ENCODE measurements around the gene RADIL. TPM values are rescaled to one million over a fixed set of nuclear protein-coding genes. Genes with fewer than 3 reads are reported as not detected.

Gene RADIL
- total and polyA plus RNA-seq, 2 of the 13 experiments (the other 11 are each of a cell fraction or from before 2014, with no cell fraction given): 0.05 to 0.09 TPM

DNA sequence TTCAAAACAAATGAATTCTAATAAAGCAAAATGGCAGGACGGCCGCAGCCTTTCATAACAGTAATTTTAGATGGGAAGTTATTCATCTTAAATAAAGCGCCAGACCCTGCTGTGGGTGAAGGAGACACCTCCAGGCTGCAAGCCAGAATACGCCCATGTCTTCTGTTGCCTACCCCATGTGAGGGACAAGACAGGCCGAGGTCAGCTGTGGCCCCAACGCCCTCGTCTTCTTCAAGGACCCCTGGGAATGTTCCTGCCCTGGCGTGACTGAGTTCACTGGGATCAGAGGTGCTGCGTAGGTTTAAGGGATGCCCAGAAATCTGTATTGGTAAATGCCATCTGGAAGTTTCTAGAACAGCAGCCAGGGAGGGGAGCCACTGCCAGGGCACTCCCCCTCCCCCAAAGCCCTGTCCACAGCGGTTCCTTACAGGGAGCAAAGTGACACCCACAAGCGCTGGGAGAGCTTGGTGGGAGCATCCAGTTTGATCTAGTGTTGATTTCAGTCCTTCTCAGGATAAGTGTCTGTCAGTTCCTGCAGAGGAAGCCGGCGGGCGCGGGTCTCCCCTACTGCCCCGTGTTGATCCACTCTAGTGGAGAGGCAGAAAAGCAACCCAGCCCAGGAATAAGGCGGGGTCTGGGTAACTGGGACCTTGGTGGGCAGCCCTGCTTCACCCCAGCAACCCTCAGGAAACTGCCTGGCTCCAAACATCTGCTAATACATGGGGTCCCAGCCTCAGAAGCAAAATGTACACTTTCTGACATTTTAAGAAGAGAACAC, 42.3 kb downstream of the RADIL start:
- Histone ChIP-seq H2AFZ (ENCODE audit: low read length) (no peak overlapping the region), H3K4me1 (ENCODE audit: insufficient read depth, low read length) (peaks cover 28% of the 10 kb centered on the region), H3K27ac (ENCODE audit: extremely low read length, insufficient read depth, low read length) (no peak overlapping the region), H3K36me3 (replicated peaks in 1 of 2; ENCODE audit: control insufficient read depth in 1 of 2, insufficient read depth in 2 of 2, low read length in 2 of 2) (no peaks in the 10 kb centered on the region), H4K20me1 (ENCODE audit: insufficient read depth, low read length) (no peaks in the 10 kb centered on the region), H3K4me2 (ENCODE audit: low read depth, low read length) (no peak overlapping the region), H3K79me2 (ENCODE audit: insufficient read depth, low read length) (no peaks in the 10 kb centered on the region), H3K4me3 (replicated peaks in 1 of 3; ENCODE audit: insufficient read depth in 1 of 3, low read depth in 2 of 3, low read length in 3 of 3) (no peak overlapping the region), H3K9ac (ENCODE audit: insufficient read depth, low read depth, low read length) (no peak overlapping the region), H3K9me3 (ENCODE audit: low read length) (no peaks in the 10 kb centered on the region), H3K27me3 (ENCODE audit: control insufficient read depth in 1 of 2, insufficient read depth in 2 of 2, low read length in 2 of 2) (peaks cover 3 to 29% of the 10 kb centered on the region in 2 experiments; a peak in 4 of 5 replicates)
- no TSS peak for BruUV-seq (replicated peaks)
- 77% methylated on average over 9 of the region's 17 CpGs for WGBS (ENCODE audit: low lambda C conversion rate)
- TF ChIP-seq, protein P1, sequence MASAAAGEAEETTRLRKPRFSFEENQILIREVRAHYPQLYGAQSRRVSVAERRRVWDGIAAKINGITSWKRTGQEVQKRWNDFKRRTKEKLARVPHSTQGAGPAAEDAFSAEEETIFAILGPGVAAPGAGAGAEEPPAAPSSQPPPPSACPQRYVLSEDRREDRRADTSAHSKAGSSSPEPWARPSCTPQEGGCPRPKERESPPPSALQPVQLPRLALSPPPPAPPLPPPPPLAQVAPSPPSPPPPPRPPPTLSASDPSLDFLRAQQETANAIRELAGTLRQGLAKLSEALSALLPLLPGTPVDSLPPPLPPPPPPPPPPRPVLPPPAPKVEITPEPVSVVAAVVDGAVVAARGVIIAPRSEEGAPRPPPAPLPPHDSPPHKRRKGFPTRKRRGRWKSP (CRISPR knock-in tag; IDR thresholded peaks at IDR 0.05): no peak
- TF ChIP-seq ZNF562 (CRISPR knock-in tag; IDR thresholded peaks at IDR 0.05; ENCODE audit: borderline replicate concordance) (no peak), MATR3 (CRISPR knock-in tag; IDR thresholded peaks at IDR 0.05) (no peak), SOX5 (CRISPR knock-in tag; IDR thresholded peaks at IDR 0.05; ENCODE audit: borderline replicate concordance) (no peak), SUZ12 (IDR thresholded peaks at IDR 0.05; ENCODE audit: low read depth, low read length) (no peak)
- TF ChIP-seq, protein P2, sequence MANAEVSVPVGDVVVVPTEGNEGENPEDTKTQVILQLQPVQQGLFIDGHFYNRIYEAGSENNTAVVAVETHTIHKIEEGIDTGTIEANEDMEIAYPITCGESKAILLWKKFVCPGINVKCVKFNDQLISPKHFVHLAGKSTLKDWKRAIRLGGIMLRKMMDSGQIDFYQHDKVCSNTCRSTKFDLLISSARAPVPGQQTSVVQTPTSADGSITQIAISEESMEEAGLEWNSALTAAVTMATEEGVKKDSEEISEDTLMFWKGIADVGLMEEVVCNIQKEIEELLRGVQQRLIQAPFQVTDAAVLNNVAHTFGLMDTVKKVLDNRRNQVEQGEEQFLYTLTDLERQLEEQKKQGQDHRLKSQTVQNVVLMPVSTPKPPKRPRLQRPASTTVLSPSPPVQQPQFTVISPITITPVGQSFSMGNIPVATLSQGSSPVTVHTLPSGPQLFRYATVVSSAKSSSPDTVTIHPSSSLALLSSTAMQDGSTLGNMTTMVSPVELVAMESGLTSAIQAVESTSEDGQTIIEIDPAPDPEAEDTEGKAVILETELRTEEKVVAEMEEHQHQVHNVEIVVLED (CRISPR knock-in tag; IDR thresholded peaks at IDR 0.05; ENCODE audit: borderline replicate concordance): no peak
- intact Hi-C loops (cut with micrococcal nuclease; ENCODE audit: unreplicated experiment) (loop anchor here (10.0 kb wide), 1 partner anchor 944 kb away; the partner anchor contains the start of gene RNF216), in situ Hi-C loops (cut with HindIII; ENCODE audit: extremely low pct_ligation_motif_present, low pct_unique_long_range_greater_than_20kb) (no loop called here)
- ChIA-PET CTCF (ENCODE audit: low intra/inter-chr PET ratio, low total read pairs) (no interaction called here), POLR2A (no interaction called here)
- DNase-seq (ENCODE audit: low spot score) (no peak), FAIRE-seq (no peak), ATAC-seq (no peak)
